Measurements from ENCODE around the gene SLC25A22. TPM values are rescaled to one million over a fixed set of nuclear protein-coding genes. Genes with fewer than 3 reads are reported as not detected.

Gene SLC25A22
- total and polyA plus RNA-seq, 9 of the 15 experiments (the other 6 are each of a cell fraction or from before 2014, with no cell fraction given) = 0.41 to 55.4 (median 11.4) TPM

- TF ChIP-seq NCOA2 (IDR thresholded peaks at IDR 0.05; ENCODE audit: partially characterized antibody in 2 of 2) = no peak
- no peak for TF ChIP-seq TAF15 (IDR thresholded peaks at IDR 0.05; ENCODE audit: low read depth, low read length)
- TF ChIP-seq, protein P1, sequence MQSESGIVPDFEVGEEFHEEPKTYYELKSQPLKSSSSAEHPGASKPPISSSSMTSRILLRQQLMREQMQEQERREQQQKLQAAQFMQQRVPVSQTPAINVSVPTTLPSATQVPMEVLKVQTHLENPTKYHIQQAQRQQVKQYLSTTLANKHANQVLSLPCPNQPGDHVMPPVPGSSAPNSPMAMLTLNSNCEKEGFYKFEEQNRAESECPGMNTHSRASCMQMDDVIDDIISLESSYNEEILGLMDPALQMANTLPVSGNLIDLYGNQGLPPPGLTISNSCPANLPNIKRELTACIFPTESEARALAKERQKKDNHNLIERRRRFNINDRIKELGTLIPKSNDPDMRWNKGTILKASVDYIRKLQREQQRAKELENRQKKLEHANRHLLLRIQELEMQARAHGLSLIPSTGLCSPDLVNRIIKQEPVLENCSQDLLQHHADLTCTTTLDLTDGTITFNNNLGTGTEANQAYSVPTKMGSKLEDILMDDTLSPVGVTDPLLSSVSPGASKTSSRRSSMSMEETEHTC (IDR thresholded peaks at IDR 0.05) = no peak
- TF ChIP-seq MLLT1 (IDR thresholded peaks at IDR 0.05) = no peak
- no peak for TF ChIP-seq TAF7 (tag; IDR thresholded peaks at IDR 0.05)
- no peak for TF ChIP-seq CHD4 (IDR thresholded peaks at IDR 0.05; ENCODE audit: insufficient read depth, insufficient replicate concordance, low read depth, low read length, poor library complexity, severe bottlenecking)
- no peak for TF ChIP-seq RREB1 (CRISPR knock-in tag; IDR thresholded peaks at IDR 0.05)
- peak; percentile 42; the same call in 1 of the 2 replicates for TF ChIP-seq PHF8 (IDR thresholded peaks at IDR 0.05; ENCODE audit: borderline replicate concordance, low read length)
- TF ChIP-seq RCOR1 (IDR thresholded peaks at IDR 0.05; ENCODE audit: borderline replicate concordance in 1 of 2, low read depth in 2 of 2, low read length in 2 of 2) = no peak
- TF ChIP-seq MXI1 (IDR thresholded peaks at IDR 0.05; ENCODE audit: low read depth, low read length) = no peak
- TF ChIP-seq ZEB2 (IDR thresholded peaks at IDR 0.05) = no peak
- no peak for TF ChIP-seq ZFP1 (CRISPR knock-in tag; IDR thresholded peaks at IDR 0.05)
- peak in 1 of 2 experiments; percentile 48; a peak in 1 of 4 replicates for TF ChIP-seq NONO (IDR thresholded peaks at IDR 0.05; ENCODE audit: low read depth in 2 of 2, low read length in 1 of 2)
- TF ChIP-seq CGGBP1 (CRISPR knock-in tag; IDR thresholded peaks at IDR 0.05) = no peak
- TF ChIP-seq ZNF76 (CRISPR knock-in tag; IDR thresholded peaks at IDR 0.05; ENCODE audit: borderline replicate concordance) = no peak
- TF ChIP-seq FOXA3 (CRISPR knock-in tag; conservative IDR thresholded peaks at IDR 0.05 in 1 of 2, IDR thresholded peaks at IDR 0.05 in 1 of 2) = no peak
- TF ChIP-seq RBFOX2 (IDR thresholded peaks at IDR 0.05; ENCODE audit: low read depth, low read length) = peak; percentile 42
Measured at GRCh38 chr11:798093-798713, at the start of gene SLC25A22 (continued).

All from K562 (cell line).